GM23338 (cell line): ENCODE results near the gene ARID1B. TPM values are rescaled to one million over a fixed set of nuclear protein-coding genes. Genes with fewer than 3 reads are reported as not detected.

Source experiments
- ATAC-seq: fragments of 200-7000 bp; cut with Tn5 transposase; 3 replicates; pipeline ENCODE4 v1.9.1; 2020
- DNase-seq: peaks from one replicate; pipeline ENCODE4 v3.0.0-alpha.2; 2015; ENCODE audit warnings: low spot score
- H2AFZ ChIP-seq: fragments of 200-600 bp; sonication (generic); 2 replicates; pipeline ENCODE4 v1.8.0; 2016; ENCODE audit warnings: antibody characterized with exemption, mild to moderate bottlenecking, moderate library complexity
- H3F3A ChIP-seq: fragments of 200-600 bp; sonication (generic); replicated peaks from 2 replicates; pipeline ENCODE4 v1.8.0; 2017; ENCODE audit warnings: antibody characterized with exemption, mixed run types, low read depth
- H3K27ac ChIP-seq: fragments of 200-600 bp; sonication (generic); 2 replicates; pipeline ENCODE4 v1.6.1; 2016; ENCODE audit warnings: low read depth
- H3K27me3 ChIP-seq: fragments of 200-600 bp; sonication (generic); 2 replicates; pipeline ENCODE4 v1.8.0; 2016; ENCODE audit warnings: mild to moderate bottlenecking, mixed run types, moderate library complexity; ENCODE audit not compliant: insufficient read depth
- H3K36me3 ChIP-seq: fragments of 200-600 bp; sonication (generic); 2 replicates; pipeline ENCODE4 v1.8.0; 2016; ENCODE audit warnings: mild to moderate bottlenecking; ENCODE audit not compliant: insufficient read depth
- H3K4me1 ChIP-seq: fragments of 200-600 bp; sonication (generic); 2 replicates; pipeline ENCODE4 v1.8.0; 2016; ENCODE audit warnings: mild to moderate bottlenecking, moderate library complexity; ENCODE audit not compliant: insufficient read depth
- H3K4me2 ChIP-seq: fragments of 200-600 bp; sonication (generic); 2 replicates; pipeline ENCODE4 v1.7.1; 2017; ENCODE audit warnings: mixed run types
- H3K4me3 ChIP-seq: fragments of 200-600 bp; sonication (generic); 2 replicates; pipeline ENCODE4 v1.6.1; 2016; ENCODE audit warnings: mixed run types
- H3K79me2 ChIP-seq: fragments of 200-600 bp; sonication (generic); replicated peaks from 2 replicates; pipeline ENCODE4 v1.8.0; 2017; ENCODE audit warnings: mild to moderate bottlenecking; ENCODE audit not compliant: insufficient read depth
- H3K9me2 ChIP-seq: fragments of 200-600 bp; sonication (generic); 2 replicates; pipeline ENCODE4 v1.8.0; 2017; ENCODE audit not compliant: insufficient read depth
- H4K20me1 ChIP-seq: fragments of 200-600 bp; sonication (generic); replicated peaks from 2 replicates; pipeline ENCODE4 v1.8.0; 2017; ENCODE audit warnings: mild to moderate bottlenecking; ENCODE audit not compliant: insufficient read depth
- H3K27ac Mint-ChIP-seq: 2 replicates; pipeline ENCODE4 v1.8.0; 2020; ENCODE audit warnings: inconsistent platforms, mild to moderate bottlenecking, moderate library complexity, mixed read lengths
- H3K27me3 Mint-ChIP-seq: 3 replicates; pipeline ENCODE4 v1.8.0; 2022; ENCODE audit warnings: low read depth, mild to moderate bottlenecking, moderate library complexity, mixed read lengths, inconsistent platforms; ENCODE audit not compliant: insufficient read depth, poor library complexity
- H3K36me3 Mint-ChIP-seq: 3 replicates; pipeline ENCODE4 v1.8.0; 2021; ENCODE audit warnings: low read depth, mild to moderate bottlenecking, inconsistent platforms, moderate library complexity, mixed read lengths
- H3K4me1 Mint-ChIP-seq: 3 replicates; pipeline ENCODE4 v1.8.0; 2020; ENCODE audit warnings: mild to moderate bottlenecking, inconsistent platforms, mixed read lengths
- H3K4me3 Mint-ChIP-seq: 3 replicates; pipeline ENCODE4 v1.8.0; 2021; ENCODE audit warnings: moderate library complexity, mild to moderate bottlenecking, inconsistent platforms, mixed read lengths
- H3K9me3 Mint-ChIP-seq: 3 replicates; pipeline ENCODE4 v1.8.0; 2020; ENCODE audit warnings: moderate library complexity, mild to moderate bottlenecking, inconsistent platforms, mixed read lengths
- CREB1 ChIP-seq: fragments of 250-450 bp; sonication (Bioruptor Pico); IDR thresholded peaks from 2 replicates; pipeline ENCODE4 v1.5.0; 2020; ENCODE audit warnings: low read depth, mild to moderate bottlenecking, moderate library complexity
- EZH2 ChIP-seq: fragments of 200-600 bp; sonication (generic); IDR thresholded peaks from one replicate; pipeline ENCODE4 v1.8.0; 2017; ENCODE audit warnings: antibody characterized with exemption, mild to moderate bottlenecking, low read depth; ENCODE audit not compliant: unreplicated experiment
- EZH2phosphoT487 ChIP-seq: fragments of 200-600 bp; sonication (generic); IDR thresholded peaks from one replicate; pipeline ENCODE4 v1.8.1; 2018; ENCODE audit warnings: antibody characterized with exemption; ENCODE audit not compliant: unreplicated experiment
- JUNB ChIP-seq: IDR thresholded peaks from one replicate; pipeline ENCODE4 v1.6.1; 2016; ENCODE audit warnings: antibody characterized with exemption; ENCODE audit not compliant: unreplicated experiment
- NANOG ChIP-seq: IDR thresholded peaks from 2 replicates; pipeline ENCODE4 v1.6.1; 2016; ENCODE audit warnings: antibody characterized with exemption, borderline replicate concordance
- POLR2AphosphoS5 ChIP-seq: IDR thresholded peaks from 2 replicates; pipeline ENCODE4 v1.6.1; 2016; ENCODE audit warnings: antibody characterized with exemption, low read depth
- STAT1 ChIP-seq: IDR thresholded peaks from one replicate; pipeline ENCODE4 v1.6.1; 2016; ENCODE audit warnings: antibody characterized with exemption; ENCODE audit not compliant: unreplicated experiment
- ZNF114 ChIP-seq: fragments of 250-450 bp; sonication (Bioruptor Pico); IDR thresholded peaks from 2 replicates; pipeline ENCODE4 v1.5.0; 2020; ENCODE audit warnings: mild to moderate bottlenecking, moderate library complexity
- ZNF331 ChIP-seq: fragments of 250-450 bp; sonication (Bioruptor Pico); IDR thresholded peaks from 2 replicates; pipeline ENCODE4 v1.5.0; 2020; ENCODE audit warnings: low read depth, mild to moderate bottlenecking, moderate library complexity
- polyA plus RNA-seq: library from polyadenylated mRNA; unstranded; fragments of >200 nt; fragmentation: Nextera tagmentation; extraction: Ambion mirVana; gene quantifications from 2 replicates; pipeline ENCODE4 v1.2.1, GENCODE V29; 2016
- total RNA-seq: library from RNA; depleted of rRNA; stranded (reverse); fragments of >200 nt; shearing (Covaris generic); gene quantifications from 2 replicates; pipeline ENCODE4 v1.2.3, GENCODE V29; 2014
- TF ChIP-seq, protein P1 (sequence below), 2 experiments: fragments of 200-600 bp in 1 of 2; sonication (generic) in 1 of 2; conservative IDR thresholded peaks; 2 replicates each; pipeline versions ENCODE4 v1.5.1 to v1.6.1; 2016 to 2017; ENCODE audit warnings: antibody characterized with exemption in 2 of 2, low read depth in 2 of 2, mild to moderate bottlenecking in 2 of 2, moderate library complexity in 1 of 2
- TF ChIP-seq, protein P2 (sequence below): IDR thresholded peaks from 2 replicates; pipeline ENCODE4 v1.6.1; 2016; ENCODE audit warnings: antibody characterized with exemption
- TF ChIP-seq, protein P3 (sequence below): IDR thresholded peaks from one replicate; pipeline ENCODE4 v1.6.1; 2018; ENCODE audit warnings: antibody characterized with exemption; ENCODE audit not compliant: unreplicated experiment
- TF ChIP-seq, protein P4 (sequence below): fragments of 250-450 bp; sonication (Bioruptor Pico); IDR thresholded peaks from 2 replicates; pipeline ENCODE4 v1.5.0; 2020; ENCODE audit warnings: mild to moderate bottlenecking, moderate library complexity

ARID1B gene
- total and polyA plus RNA-seq, 2 experiments from 2014 or later, result 59.3 to 72.2 TPM

DNA sequence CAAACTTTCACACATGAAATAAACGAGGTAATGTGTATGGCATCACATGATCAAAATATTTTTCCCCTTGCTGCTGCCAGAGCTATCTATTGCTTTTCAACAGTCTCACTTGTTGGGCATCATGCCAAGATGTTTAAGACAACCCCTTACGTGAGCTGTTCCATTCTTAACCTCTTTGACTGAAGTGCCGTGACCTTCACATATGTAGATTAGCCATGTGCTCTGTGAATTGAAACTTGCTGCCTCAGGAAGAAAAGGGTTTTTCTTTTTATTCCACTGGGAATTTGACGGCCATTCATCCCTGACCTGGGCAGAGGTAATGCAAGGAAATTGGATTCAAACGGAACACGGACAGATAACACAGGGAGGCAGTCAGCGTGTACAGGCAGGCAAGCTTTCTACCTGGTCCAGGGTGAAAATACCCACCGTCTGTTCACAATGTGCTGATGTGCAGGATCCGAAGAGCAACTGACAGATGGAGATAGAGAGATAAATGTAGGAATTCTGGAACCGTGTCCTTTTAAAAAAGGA lies 14.2 kb downstream of the ARID1B start:
- peak overlapping the region; percentile 31 for H3K4me3 ChIP-seq
- peak overlapping the region; percentile 55 for H3K4me3 Mint-ChIP-seq
- no peaks in the 10 kb centered on the region for H3K36me3 ChIP-seq
- peaks cover 6% of the 10 kb centered on the region for H3K27me3 Mint-ChIP-seq
- no peaks in the 10 kb centered on the region; the same call in 2 of the 3 replicates for H3K9me3 Mint-ChIP-seq
- peaks cover 100% of the 10 kb centered on the region for H3K79me2 ChIP-seq
- H3K9me2 ChIP-seq, result no peaks in the 10 kb centered on the region
- peak overlapping the region; percentile 44 for H3K4me2 ChIP-seq
- H4K20me1 ChIP-seq, result peaks cover 27% of the 10 kb centered on the region
- peak; percentile 72 for ATAC-seq
- TF ChIP-seq NANOG, result no peak
- no peak for TF ChIP-seq ZNF114
- TF ChIP-seq EZH2, result no peak
- TF ChIP-seq, protein P1, sequence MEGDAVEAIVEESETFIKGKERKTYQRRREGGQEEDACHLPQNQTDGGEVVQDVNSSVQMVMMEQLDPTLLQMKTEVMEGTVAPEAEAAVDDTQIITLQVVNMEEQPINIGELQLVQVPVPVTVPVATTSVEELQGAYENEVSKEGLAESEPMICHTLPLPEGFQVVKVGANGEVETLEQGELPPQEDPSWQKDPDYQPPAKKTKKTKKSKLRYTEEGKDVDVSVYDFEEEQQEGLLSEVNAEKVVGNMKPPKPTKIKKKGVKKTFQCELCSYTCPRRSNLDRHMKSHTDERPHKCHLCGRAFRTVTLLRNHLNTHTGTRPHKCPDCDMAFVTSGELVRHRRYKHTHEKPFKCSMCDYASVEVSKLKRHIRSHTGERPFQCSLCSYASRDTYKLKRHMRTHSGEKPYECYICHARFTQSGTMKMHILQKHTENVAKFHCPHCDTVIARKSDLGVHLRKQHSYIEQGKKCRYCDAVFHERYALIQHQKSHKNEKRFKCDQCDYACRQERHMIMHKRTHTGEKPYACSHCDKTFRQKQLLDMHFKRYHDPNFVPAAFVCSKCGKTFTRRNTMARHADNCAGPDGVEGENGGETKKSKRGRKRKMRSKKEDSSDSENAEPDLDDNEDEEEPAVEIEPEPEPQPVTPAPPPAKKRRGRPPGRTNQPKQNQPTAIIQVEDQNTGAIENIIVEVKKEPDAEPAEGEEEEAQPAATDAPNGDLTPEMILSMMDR (conservative IDR thresholded peaks at IDR 0.05; ENCODE audit: low read depth in 2 of 2), result no peak
- TF ChIP-seq, protein P2, sequence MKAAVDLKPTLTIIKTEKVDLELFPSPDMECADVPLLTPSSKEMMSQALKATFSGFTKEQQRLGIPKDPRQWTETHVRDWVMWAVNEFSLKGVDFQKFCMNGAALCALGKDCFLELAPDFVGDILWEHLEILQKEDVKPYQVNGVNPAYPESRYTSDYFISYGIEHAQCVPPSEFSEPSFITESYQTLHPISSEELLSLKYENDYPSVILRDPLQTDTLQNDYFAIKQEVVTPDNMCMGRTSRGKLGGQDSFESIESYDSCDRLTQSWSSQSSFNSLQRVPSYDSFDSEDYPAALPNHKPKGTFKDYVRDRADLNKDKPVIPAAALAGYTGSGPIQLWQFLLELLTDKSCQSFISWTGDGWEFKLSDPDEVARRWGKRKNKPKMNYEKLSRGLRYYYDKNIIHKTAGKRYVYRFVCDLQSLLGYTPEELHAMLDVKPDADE, result no peak
- TF ChIP-seq, protein P3, sequence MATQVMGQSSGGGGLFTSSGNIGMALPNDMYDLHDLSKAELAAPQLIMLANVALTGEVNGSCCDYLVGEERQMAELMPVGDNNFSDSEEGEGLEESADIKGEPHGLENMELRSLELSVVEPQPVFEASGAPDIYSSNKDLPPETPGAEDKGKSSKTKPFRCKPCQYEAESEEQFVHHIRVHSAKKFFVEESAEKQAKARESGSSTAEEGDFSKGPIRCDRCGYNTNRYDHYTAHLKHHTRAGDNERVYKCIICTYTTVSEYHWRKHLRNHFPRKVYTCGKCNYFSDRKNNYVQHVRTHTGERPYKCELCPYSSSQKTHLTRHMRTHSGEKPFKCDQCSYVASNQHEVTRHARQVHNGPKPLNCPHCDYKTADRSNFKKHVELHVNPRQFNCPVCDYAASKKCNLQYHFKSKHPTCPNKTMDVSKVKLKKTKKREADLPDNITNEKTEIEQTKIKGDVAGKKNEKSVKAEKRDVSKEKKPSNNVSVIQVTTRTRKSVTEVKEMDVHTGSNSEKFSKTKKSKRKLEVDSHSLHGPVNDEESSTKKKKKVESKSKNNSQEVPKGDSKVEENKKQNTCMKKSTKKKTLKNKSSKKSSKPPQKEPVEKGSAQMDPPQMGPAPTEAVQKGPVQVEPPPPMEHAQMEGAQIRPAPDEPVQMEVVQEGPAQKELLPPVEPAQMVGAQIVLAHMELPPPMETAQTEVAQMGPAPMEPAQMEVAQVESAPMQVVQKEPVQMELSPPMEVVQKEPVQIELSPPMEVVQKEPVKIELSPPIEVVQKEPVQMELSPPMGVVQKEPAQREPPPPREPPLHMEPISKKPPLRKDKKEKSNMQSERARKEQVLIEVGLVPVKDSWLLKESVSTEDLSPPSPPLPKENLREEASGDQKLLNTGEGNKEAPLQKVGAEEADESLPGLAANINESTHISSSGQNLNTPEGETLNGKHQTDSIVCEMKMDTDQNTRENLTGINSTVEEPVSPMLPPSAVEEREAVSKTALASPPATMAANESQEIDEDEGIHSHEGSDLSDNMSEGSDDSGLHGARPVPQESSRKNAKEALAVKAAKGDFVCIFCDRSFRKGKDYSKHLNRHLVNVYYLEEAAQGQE, result no peak
- no peak for TF ChIP-seq POLR2AphosphoS5
- TF ChIP-seq EZH2phosphoT487, result no peak
- TF ChIP-seq ZNF331, result no peak
- no peak for TF ChIP-seq JUNB
- TF ChIP-seq, protein P4, sequence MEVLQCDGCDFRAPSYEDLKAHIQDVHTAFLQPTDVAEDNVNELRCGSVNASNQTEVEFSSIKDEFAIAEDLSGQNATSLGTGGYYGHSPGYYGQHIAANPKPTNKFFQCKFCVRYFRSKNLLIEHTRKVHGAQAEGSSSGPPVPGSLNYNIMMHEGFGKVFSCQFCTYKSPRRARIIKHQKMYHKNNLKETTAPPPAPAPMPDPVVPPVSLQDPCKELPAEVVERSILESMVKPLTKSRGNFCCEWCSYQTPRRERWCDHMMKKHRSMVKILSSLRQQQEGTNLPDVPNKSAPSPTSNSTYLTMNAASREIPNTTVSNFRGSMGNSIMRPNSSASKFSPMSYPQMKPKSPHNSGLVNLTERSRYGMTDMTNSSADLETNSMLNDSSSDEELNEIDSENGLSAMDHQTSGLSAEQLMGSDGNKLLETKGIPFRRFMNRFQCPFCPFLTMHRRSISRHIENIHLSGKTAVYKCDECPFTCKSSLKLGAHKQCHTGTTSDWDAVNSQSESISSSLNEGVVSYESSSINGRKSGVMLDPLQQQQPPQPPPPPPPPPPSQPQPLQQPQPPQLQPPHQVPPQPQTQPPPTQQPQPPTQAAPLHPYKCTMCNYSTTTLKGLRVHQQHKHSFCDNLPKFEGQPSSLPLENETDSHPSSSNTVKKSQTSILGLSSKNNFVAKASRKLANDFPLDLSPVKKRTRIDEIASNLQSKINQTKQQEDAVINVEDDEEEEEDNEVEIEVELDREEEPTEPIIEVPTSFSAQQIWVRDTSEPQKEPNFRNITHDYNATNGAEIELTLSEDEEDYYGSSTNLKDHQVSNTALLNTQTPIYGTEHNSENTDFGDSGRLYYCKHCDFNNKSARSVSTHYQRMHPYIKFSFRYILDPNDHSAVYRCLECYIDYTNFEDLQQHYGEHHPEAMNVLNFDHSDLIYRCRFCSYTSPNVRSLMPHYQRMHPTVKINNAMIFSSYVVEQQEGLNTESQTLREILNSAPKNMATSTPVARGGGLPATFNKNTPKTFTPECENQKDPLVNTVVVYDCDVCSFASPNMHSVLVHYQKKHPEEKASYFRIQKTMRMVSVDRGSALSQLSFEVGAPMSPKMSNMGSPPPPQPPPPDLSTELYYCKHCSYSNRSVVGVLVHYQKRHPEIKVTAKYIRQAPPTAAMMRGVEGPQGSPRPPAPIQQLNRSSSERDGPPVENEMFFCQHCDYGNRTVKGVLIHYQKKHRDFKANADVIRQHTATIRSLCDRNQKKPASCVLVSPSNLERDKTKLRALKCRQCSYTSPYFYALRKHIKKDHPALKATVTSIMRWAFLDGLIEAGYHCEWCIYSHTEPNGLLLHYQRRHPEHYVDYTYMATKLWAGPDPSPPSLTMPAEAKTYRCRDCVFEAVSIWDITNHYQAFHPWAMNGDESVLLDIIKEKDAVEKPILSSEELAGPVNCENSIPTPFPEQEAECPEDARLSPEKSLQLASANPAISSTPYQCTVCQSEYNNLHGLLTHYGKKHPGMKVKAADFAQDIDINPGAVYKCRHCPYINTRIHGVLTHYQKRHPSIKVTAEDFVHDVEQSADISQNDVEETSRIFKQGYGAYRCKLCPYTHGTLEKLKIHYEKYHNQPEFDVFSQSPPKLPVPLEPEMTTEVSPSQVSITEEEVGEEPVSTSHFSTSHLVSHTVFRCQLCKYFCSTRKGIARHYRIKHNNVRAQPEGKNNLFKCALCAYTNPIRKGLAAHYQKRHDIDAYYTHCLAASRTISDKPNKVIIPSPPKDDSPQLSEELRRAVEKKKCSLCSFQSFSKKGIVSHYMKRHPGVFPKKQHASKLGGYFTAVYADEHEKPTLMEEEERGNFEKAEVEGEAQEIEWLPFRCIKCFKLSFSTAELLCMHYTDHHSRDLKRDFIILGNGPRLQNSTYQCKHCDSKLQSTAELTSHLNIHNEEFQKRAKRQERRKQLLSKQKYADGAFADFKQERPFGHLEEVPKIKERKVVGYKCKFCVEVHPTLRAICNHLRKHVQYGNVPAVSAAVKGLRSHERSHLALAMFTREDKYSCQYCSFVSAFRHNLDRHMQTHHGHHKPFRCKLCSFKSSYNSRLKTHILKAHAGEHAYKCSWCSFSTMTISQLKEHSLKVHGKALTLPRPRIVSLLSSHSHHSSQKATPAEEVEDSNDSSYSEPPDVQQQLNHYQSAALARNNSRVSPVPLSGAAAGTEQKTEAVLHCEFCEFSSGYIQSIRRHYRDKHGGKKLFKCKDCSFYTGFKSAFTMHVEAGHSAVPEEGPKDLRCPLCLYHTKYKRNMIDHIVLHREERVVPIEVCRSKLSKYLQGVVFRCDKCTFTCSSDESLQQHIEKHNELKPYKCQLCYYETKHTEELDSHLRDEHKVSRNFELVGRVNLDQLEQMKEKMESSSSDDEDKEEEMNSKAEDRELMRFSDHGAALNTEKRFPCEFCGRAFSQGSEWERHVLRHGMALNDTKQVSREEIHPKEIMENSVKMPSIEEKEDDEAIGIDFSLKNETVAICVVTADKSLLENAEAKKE (CRISPR knock-in tag), result no peak
- no peak for TF ChIP-seq CREB1 (CRISPR knock-in tag)
- TF ChIP-seq STAT1, result no peak
- peaks cover 75% of the 10 kb centered on the region for H3K4me1 ChIP-seq
- no peak overlapping the region for H2AFZ ChIP-seq
- no peaks in the 10 kb centered on the region for H3K27me3 ChIP-seq
- H3K4me1 Mint-ChIP-seq, result peaks cover 83% of the 10 kb centered on the region
- H3K27ac Mint-ChIP-seq, result 0 out of 2 replicates have a peak overlapping the region, but pooled peaks have one; percentile 38
- H3K27ac ChIP-seq, result no peak overlapping the region
- peak; percentile 75 for DNase-seq
- H3F3A ChIP-seq, result no peaks in the 10 kb centered on the region
- H3K36me3 Mint-ChIP-seq, result no peaks in the 10 kb centered on the region
